Measurements from ENCODE around the gene QRICH1.
A peak's percentile ranks its signal among the peaks of the same experiment; 100 is the strongest.

QRICH1 gene

DNA sequence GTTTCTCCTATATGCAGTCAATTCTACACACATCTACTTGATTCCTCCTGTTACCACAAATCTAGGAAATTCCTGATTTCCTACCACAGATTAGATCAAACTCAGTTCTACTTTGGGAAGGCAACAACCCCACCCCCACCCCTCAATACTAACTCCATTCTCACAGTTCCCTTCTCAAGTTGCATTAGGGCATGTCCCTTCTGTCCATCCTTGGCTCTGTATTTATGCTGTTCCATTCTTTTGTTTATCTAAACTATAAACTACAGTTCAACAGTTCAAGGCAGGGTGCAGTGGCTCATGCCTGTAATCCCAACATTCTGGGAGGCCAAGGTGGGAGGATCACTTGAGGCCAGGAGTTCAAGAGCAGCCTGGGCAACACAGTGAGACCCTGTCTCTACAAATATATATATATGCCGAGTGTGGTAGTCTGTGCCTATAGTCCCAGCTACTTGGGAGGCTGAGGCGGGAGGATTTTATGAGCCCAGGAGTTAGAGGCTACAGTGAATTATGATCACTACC, 39.5 kb downstream of the QRICH1 start:
- TF ChIP-seq, protein P1, sequence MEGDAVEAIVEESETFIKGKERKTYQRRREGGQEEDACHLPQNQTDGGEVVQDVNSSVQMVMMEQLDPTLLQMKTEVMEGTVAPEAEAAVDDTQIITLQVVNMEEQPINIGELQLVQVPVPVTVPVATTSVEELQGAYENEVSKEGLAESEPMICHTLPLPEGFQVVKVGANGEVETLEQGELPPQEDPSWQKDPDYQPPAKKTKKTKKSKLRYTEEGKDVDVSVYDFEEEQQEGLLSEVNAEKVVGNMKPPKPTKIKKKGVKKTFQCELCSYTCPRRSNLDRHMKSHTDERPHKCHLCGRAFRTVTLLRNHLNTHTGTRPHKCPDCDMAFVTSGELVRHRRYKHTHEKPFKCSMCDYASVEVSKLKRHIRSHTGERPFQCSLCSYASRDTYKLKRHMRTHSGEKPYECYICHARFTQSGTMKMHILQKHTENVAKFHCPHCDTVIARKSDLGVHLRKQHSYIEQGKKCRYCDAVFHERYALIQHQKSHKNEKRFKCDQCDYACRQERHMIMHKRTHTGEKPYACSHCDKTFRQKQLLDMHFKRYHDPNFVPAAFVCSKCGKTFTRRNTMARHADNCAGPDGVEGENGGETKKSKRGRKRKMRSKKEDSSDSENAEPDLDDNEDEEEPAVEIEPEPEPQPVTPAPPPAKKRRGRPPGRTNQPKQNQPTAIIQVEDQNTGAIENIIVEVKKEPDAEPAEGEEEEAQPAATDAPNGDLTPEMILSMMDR (IDR thresholded peaks at IDR 0.05; ENCODE audit: low read depth, low read length, missing control alignments), result no peak
- no peak for DNase-seq (ENCODE audit: extremely low read depth, low read depth)

DNA sequence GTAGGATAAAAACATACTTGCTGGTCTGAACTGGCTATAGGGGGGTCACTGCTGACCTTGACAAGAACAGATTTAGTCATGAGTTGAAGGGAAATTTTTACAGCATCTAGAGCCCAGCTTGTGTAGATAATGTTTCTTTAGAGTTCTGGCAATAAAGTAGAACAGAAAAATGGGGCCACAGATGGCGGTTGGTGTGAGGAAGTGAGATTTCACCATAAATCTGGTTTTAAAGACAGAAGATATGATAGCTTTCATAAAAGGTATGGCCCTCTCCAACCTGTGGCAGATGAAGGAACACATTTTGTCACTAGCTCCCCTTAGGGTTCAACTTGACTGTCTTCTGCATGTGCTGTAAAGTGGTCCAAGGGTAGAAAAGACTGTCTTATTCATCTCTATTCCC, 40.3 kb downstream of the QRICH1 start:
- TF ChIP-seq, protein P1 (IDR thresholded peaks at IDR 0.05; ENCODE audit: low read depth, low read length, missing control alignments), result no peak

More for the DNA sequence above, 39.5 kb downstream of the QRICH1 start:
- H3K4me3 ChIP-seq (replicated peaks; ENCODE audit: low read depth, low read length), result no peak overlapping the region

DNA sequence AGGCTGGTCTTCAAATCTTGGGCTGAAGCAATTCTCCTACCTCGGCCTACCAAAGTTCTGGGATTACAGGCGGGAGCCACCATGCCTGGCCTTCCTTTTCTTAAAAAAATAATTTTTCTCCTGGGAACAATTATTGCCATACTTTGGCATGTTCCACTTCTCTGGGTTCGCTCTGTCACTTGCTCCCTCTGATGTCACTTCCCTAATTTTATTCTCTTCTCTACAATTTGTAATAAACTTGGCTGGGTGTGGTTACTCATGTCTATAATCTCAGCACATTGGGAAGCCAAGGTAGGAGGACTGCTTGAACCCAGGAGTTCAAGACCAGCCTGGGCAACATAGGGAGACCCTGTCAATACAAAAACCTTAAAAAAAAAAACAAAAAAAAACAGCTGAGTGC, 58.6 kb downstream of the QRICH1 start:
- H3K4me3 ChIP-seq (replicated peaks; ENCODE audit: low read depth, low read length), result no peak overlapping the region
- TF ChIP-seq, protein P1 (IDR thresholded peaks at IDR 0.05; ENCODE audit: low read depth, low read length, missing control alignments), result no peak
- DNase-seq (ENCODE audit: extremely low read depth, low read depth), result no peak

More for the DNA sequence above, 40.3 kb downstream of the QRICH1 start:
- DNase-seq (ENCODE audit: extremely low read depth, low read depth), result no peak
- no peak overlapping the region for H3K4me3 ChIP-seq (replicated peaks; ENCODE audit: low read depth, low read length)

DNA sequence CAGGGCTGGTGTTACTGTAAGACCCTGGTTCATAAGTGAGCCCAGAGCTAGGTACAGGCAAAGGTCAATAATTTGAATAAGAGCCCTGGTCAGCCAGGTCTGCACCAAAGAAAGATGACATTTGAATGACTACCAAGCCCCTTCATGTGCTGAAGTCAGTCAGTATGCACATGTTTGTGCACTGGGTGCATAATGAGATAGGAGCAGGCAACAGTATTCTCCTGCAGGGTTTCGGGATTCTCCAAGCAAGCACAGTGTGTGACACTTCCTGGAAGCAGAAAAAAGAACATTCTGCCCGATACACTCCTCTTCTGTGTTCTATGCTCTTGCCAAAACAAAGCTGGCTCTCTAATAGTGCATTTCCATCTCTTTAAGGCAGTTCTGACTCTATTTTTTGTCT, 59.2 kb downstream of the QRICH1 start:
- DNase-seq (ENCODE audit: extremely low read depth, low read depth), result no peak
- TF ChIP-seq, protein P1 (IDR thresholded peaks at IDR 0.05; ENCODE audit: low read depth, low read length, missing control alignments), result no peak
- H3K4me3 ChIP-seq (replicated peaks; ENCODE audit: low read depth, low read length), result no peak overlapping the region

DNA sequence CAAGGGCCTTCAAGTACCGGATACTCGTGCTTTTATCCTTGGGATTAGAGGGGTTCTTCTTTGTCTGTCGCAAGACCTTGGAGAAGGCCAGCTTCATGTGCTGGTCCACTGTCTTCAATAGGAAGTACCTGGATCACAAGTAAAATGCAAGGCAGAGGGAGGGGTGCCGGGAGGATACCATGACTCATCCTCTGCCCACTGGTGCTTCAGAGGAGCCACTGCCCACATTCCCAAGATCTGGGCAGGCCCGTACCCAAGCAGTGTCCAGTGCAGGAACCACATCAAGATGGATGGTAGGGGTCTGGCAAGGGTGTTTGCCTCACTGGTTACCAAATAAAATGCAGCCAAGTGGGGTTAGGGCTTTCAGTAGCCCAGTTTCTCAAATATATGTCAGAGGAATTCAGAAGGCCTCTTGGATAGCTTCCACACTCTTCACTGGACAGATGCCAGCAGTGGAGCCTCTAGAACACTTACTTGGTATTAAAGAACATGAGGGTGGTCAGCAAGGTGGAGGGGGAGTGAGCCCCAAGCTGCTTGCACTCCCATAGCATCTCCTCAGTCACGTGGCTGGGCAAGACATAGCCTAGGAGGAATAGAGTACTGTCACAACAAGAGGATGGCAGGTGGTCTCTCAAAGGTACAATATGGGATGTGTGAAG, 61.1 kb downstream of the QRICH1 start:
- no peak for DNase-seq (ENCODE audit: extremely low read depth, low read depth)
- TF ChIP-seq, protein P1 (IDR thresholded peaks at IDR 0.05; ENCODE audit: low read depth, low read length, missing control alignments), result no peak
- no peak overlapping the region for H3K4me3 ChIP-seq (replicated peaks; ENCODE audit: low read depth, low read length)

DNA sequence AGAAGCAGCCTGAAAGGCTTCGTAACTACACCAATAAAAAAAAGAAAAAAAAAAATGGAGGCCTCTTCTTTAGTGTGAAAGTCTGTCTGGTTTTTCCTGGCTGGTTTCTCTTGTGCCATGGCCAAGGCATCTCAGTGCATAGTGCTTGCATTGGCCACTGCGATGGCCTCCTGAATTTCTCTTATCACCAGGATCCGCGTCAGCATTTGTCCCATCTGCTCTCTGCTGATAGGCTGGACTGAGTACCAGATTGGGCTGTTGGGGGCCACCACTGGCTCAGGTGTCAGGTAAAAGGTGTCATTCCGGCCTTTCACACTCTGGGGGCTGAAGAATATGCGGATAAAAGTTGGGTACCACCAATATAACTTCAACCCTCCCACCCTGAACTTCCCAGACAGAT, 63.5 kb downstream of the QRICH1 start:
- DNase-seq (ENCODE audit: extremely low read depth, low read depth), result no peak
- H3K4me3 ChIP-seq (replicated peaks; ENCODE audit: low read depth, low read length), result no peak overlapping the region
- TF ChIP-seq, protein P1 (IDR thresholded peaks at IDR 0.05; ENCODE audit: low read depth, low read length, missing control alignments), result no peak

DNA sequence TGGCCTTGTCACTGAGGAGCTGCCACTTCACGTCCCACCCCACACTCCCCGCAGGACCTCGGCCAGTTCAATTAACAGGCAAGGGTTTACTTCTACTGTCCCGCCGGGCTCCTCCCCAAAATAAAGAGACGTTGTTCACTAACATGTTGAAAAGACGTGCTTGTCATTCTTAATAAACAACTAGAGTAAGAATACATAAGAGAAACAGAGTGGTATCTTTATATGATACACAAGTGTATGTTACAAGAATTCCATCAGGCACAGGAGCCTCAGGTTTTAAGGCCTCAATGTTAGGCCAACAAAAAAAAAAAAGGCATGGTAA, 64.3 kb downstream of the QRICH1 start:
- TF ChIP-seq, protein P1 (IDR thresholded peaks at IDR 0.05; ENCODE audit: low read depth, low read length, missing control alignments), result no peak
- H3K4me3 ChIP-seq (replicated peaks; ENCODE audit: low read depth, low read length), result peak overlapping the region; percentile 92
- no peak for DNase-seq (ENCODE audit: extremely low read depth, low read depth)
